Central memory CD8-positive, alpha-beta T cell (primary cell): ENCODE results near the gene PPP1R9B.
A peak's percentile ranks its signal among the peaks of the same experiment; 100 is the strongest.

Source experiments
- ATAC-seq: fragments of 150-1000 bp; cut with Tn5 transposase; replicated peaks from 2 replicates; pipeline ENCODE4 v1.10.0; 2022; ENCODE audit warnings: mild to moderate bottlenecking, moderate FRiP score, moderate number of reproducible peaks; ENCODE audit not compliant: poor library complexity, severe bottlenecking; ENCODE audit errors: extremely low read depth
- DNase-seq, 2 donors: peaks; one replicate each; pipeline ENCODE4 v3.0.0; 2021; ENCODE audit warnings: low spot score in 2 of 2
- H3K27ac Mint-ChIP-seq: one replicate; pipeline ENCODE4 v1.8.0; 2022; ENCODE audit warnings: low read depth, mild to moderate bottlenecking, moderate library complexity, mixed read lengths
- H3K27me3 Mint-ChIP-seq: one replicate; pipeline ENCODE4 v1.8.0; 2022; ENCODE audit warnings: mixed read lengths
- H3K36me3 Mint-ChIP-seq: one replicate; pipeline ENCODE4 v1.8.0; 2022; ENCODE audit warnings: mild to moderate bottlenecking, moderate library complexity, mixed read lengths; ENCODE audit not compliant: insufficient read depth
- H3K4me1 Mint-ChIP-seq: one replicate; pipeline ENCODE4 v1.8.0; 2022; ENCODE audit warnings: mixed read lengths
- H3K4me3 Mint-ChIP-seq: one replicate; pipeline ENCODE4 v1.8.0; 2022; ENCODE audit warnings: mild to moderate bottlenecking, moderate library complexity, mixed read lengths
- H3K9me3 Mint-ChIP-seq: one replicate; pipeline ENCODE4 v1.8.0; 2022; ENCODE audit warnings: mixed read lengths

The PPP1R9B gene

GRCh38 chr17:50146230-50146926 is 4.1 kb downstream of the PPP1R9B start:
- ATAC-seq (no peak), DNase-seq (no peak)
- Mint-ChIP-seq H3K27ac (peak overlapping the region; percentile 90), H3K9me3 (no peaks in the 10 kb centered on the region), H3K4me1 (peaks cover 68% of the 10 kb centered on the region), H3K4me3 (peak overlapping the region; percentile 89), H3K27me3 (no peaks in the 10 kb centered on the region), H3K36me3 (peaks cover 33% of the 10 kb centered on the region)

DNA sequence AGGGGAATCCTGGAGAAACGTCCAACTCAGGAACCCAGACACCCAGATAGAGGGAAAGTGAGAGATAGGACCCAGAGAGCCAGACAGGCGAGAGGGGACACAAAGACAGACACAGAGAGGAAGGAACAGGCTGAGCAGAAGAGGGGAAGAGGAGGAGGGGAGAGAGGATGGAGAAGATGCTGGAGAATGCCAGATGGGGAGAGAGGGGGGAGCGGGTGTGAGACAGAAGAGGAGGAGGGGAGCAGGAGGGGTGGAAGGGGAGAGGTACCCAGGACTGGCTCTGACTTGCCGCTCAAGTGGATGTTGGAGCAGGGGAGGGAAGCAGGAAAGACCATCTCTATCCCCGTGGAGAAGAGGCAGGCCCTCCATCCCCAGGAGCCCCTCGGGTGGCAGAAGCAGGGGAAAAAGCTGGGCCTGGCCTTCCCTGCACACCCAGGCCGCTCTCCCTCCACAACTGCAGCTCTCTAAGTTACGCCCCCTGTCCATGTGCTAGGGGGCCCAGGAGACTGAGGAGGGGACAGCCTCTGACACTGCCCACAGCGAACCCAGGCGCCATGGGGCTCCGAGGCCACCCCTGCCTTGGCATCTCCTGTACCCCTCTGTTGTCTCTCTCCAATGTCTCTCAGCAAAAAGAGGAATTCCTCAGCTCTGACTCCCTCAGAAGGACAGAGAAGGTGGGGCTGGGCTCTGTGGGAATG is 4.8 kb downstream of the PPP1R9B start:
- DNase-seq (no peak), ATAC-seq (no peak)
- no peak overlapping the region for H3K27ac Mint-ChIP-seq
- no peaks in the 10 kb centered on the region for H3K9me3 Mint-ChIP-seq
- peak overlapping the region; percentile 89 for H3K4me3 Mint-ChIP-seq
- H3K4me1 Mint-ChIP-seq = peaks cover 75% of the 10 kb centered on the region
- H3K27me3 Mint-ChIP-seq = no peaks in the 10 kb centered on the region
- H3K36me3 Mint-ChIP-seq = peaks cover 29% of the 10 kb centered on the region

DNA sequence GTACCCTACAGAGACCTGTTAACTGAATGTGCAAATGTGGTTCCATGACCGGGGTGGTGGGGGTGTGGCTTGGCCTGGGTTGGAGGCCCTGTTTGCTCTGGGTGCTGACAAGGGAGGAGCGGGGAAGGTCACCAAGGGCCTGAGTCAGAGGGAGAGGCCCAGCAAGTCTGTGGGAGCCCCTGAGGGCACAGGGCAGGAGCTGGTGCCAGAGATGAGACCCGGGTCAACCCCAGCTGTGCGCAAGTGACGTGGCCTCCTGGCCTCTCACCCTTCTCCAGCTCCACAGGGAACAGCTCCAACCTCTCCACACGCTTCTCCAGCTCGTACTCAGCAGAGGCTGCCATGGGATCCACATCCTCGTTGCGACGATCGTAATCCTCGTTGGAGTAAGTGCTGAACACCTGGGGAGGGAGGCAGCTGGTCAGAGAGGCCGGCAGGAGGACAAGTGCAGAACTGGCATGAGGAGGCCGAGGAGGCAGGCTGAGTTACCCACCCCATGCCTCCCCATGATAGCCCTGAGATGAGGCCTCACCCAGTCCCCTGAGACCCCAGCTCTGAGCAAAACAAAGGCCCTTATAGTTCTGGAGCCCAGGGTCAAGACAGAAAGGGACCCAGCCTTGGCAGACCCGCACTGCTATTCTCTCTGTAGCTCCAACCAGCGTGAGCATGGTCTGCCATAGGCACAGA is 5.5 kb downstream of the PPP1R9B start:
- H3K27ac Mint-ChIP-seq = no peak overlapping the region
- DNase-seq = no peak
- ATAC-seq = no peak
- H3K9me3 Mint-ChIP-seq = no peaks in the 10 kb centered on the region
- no peaks in the 10 kb centered on the region for H3K27me3 Mint-ChIP-seq
- peaks cover 33% of the 10 kb centered on the region for H3K36me3 Mint-ChIP-seq
- peak overlapping the region; percentile 89 for H3K4me3 Mint-ChIP-seq
- H3K4me1 Mint-ChIP-seq = peaks cover 82% of the 10 kb centered on the region

GRCh38 chr17:50144355-50144754 is 6.1 kb downstream of the PPP1R9B start:
- peaks cover 88% of the 10 kb centered on the region for H3K4me1 Mint-ChIP-seq
- H3K36me3 Mint-ChIP-seq = peaks cover 39% of the 10 kb centered on the region
- ATAC-seq (no peak), DNase-seq (no peak)
- H3K4me3 Mint-ChIP-seq = peak overlapping the region; percentile 89
- H3K27ac Mint-ChIP-seq = peak overlapping the region; percentile 7
- no peaks in the 10 kb centered on the region for H3K9me3 Mint-ChIP-seq
- no peaks in the 10 kb centered on the region for H3K27me3 Mint-ChIP-seq

DNA sequence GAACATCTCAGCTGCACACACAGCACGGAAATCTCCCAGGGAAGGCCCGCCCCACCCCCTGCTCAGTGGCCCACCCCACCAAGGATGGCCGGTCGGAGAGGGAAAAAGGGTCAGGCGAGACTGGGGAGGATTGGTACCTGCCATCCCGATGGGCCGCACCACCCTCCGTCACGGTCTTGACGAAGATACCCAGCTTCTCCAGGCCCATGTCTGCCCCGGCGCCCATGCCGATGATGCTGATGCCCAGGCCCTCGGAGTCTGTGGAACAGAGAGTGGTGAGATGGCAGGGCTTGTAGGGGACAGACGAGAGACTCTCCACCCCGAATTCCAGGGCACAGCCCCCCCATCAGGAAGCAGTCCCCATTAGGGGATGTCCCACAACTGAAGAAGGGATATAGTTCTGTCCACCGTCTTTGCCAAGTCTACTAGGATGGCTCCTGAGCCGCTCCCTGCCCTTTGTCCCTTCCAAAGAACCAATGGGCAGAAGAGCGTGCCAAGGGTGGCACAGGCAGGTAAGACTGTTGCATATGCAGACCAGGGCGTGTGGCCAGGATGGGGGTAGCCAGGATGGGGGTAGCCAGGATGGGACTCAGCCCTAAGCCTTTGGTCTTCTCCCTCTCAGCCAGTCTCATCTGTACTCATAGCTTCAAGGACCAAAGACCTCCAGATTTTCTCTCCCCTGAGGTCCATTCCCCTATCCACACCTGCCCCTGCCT is 6.9 kb downstream of the PPP1R9B start:
- Mint-ChIP-seq H3K36me3 (peaks cover 43% of the 10 kb centered on the region), H3K27ac (peak overlapping the region; percentile 81), H3K9me3 (no peaks in the 10 kb centered on the region), H3K27me3 (no peaks in the 10 kb centered on the region), H3K4me1 (peaks cover 87% of the 10 kb centered on the region), H3K4me3 (peak overlapping the region; percentile 58)
- ATAC-seq (no peak), DNase-seq (no peak)

GRCh38 chr17:50141745-50142110 is 8.7 kb downstream of the PPP1R9B start:
- ATAC-seq = peak; percentile 50
- Mint-ChIP-seq H3K9me3 (no peaks in the 10 kb centered on the region), H3K36me3 (peaks cover 42% of the 10 kb centered on the region), H3K4me1 (peaks cover 85% of the 10 kb centered on the region), H3K27ac (peak overlapping the region; percentile 81), H3K4me3 (peak overlapping the region; percentile 58), H3K27me3 (no peaks in the 10 kb centered on the region)
- no peak for DNase-seq

- no peaks in the 10 kb centered on the region for H3K27me3 Mint-ChIP-seq
- DNase-seq (no peak), ATAC-seq (no peak)
- peak overlapping the region; percentile 58 for H3K4me3 Mint-ChIP-seq
- no peaks in the 10 kb centered on the region for H3K9me3 Mint-ChIP-seq
- H3K36me3 Mint-ChIP-seq = peaks cover 44% of the 10 kb centered on the region
- peaks cover 84% of the 10 kb centered on the region for H3K4me1 Mint-ChIP-seq
- peak overlapping the region; percentile 81 for H3K27ac Mint-ChIP-seq
Measured at GRCh38 chr17:50141026-50141744, 9.3 kb downstream of the PPP1R9B start.

DNA sequence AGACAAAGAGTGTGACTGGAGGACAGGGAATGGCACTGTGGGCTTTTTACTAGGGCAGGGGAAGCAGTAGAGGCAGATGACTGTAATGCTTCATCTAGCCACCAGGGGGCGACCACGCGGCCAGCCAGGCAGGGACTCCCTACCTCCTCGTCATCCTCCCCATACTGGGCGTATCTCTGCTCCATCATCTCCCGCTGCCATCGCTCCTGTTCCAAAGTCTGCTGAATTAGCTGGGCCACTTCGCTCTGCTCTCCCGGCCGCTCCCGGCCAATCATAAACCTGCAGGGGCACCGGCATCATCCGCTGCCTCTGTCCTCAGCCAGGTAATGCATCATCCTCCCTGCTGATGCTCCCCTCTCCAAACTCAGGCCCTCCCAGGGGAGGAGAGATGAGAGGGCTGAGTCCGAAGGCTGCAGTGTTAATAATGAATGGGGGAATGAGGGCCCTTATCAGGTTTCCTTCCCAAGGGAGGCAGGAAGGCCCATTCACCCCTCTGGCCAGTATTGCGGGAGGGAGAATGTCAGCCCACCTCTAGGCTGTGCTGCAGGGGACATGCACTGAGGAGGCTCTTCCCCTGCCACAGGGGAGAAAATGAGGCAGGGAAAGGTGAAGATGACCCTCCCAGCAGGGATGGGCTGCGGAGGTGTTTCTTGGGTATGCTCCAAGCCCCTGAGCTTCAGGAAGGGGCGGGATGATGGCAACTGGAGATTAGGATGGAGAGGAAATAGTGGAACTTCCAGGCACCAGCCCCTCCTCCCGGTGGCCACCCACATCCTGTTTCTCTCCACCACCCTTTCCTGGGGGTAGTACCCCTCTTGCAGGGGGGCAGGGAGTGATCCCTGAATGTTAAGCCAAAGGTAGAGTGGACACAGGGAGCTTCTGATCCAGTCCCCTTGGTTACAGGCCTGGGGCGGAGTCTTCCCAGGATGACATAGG is 10.3 kb downstream of the PPP1R9B start:
- Mint-ChIP-seq H3K9me3 (no peaks in the 10 kb centered on the region), H3K27me3 (no peaks in the 10 kb centered on the region), H3K36me3 (peaks cover 44% of the 10 kb centered on the region), H3K4me3 (peak overlapping the region; percentile 58), H3K27ac (peak overlapping the region; percentile 19), H3K4me1 (peaks cover 74% of the 10 kb centered on the region)
- ATAC-seq (peak; percentile 79), DNase-seq (peak; percentile 71 to 73)

DNA sequence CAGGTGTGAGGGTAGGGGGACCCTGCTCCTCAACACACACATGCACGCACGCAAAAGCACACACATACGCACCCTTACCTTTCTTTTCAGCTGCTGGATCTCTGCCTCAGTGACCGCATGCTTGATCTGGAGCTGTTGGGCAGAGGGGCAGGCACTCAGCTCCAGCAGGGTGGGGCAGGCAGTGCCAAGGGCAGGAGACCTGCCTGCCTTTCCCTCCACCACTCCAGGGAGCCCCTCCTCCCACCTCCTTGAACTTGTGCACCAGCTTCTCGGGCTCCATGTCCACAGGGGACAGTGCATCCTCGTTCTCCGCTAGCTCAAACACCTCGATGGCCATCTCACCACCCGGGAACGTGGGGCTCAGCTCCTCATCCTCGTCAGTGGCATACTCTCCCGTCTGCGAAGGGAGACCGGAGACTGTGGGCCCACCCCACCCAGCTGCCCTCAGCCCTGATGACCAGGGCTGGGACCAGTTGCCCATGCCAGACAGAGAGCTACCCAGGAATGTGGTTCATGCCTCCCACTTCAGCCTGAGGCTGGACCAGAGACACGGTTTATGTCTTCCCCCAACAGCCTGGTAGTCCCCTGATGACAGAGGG is 11.2 kb downstream of the PPP1R9B start:
- no peak for DNase-seq
- Mint-ChIP-seq H3K36me3 (peaks cover 46% of the 10 kb centered on the region), H3K4me3 (no peak overlapping the region), H3K27ac (peak overlapping the region; percentile 19), H3K4me1 (peaks cover 67% of the 10 kb centered on the region), H3K9me3 (no peaks in the 10 kb centered on the region), H3K27me3 (no peaks in the 10 kb centered on the region)
- ATAC-seq = no peak

DNA sequence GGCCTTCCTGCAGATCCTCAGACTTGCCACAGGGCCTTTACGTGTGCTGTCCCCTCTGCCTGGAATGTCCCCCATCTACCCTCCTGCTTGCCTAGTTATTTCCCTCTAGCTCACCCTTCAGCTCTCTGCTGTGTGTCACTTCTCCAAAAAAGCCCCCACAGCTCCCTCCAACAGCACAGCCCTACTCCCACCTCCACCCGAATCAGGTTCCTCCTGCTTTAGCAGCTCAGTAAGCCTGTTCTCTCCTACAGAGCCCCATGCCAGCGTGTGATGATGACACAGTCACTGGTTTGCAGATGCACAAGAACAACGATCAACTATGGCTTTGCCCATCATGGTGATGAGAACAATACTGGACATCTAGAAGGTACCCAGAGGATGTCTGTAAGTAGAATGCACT is 13.4 kb downstream of the PPP1R9B start:
- H3K9me3 Mint-ChIP-seq = no peaks in the 10 kb centered on the region
- H3K36me3 Mint-ChIP-seq = peaks cover 44% of the 10 kb centered on the region
- peaks cover 50% of the 10 kb centered on the region for H3K4me1 Mint-ChIP-seq
- ATAC-seq (no peak), DNase-seq (no peak)
- H3K27me3 Mint-ChIP-seq = no peaks in the 10 kb centered on the region
- H3K4me3 Mint-ChIP-seq = no peak overlapping the region
- peak overlapping the region; percentile 42 for H3K27ac Mint-ChIP-seq

GRCh38 chr17:50136096-50136687 is 14.3 kb downstream of the PPP1R9B start:
- Mint-ChIP-seq H3K4me1 (peaks cover 49% of the 10 kb centered on the region), H3K27ac (no peak overlapping the region), H3K36me3 (peaks cover 39% of the 10 kb centered on the region), H3K27me3 (no peaks in the 10 kb centered on the region), H3K4me3 (no peak overlapping the region), H3K9me3 (no peaks in the 10 kb centered on the region)
- no peak for DNase-seq
- no peak for ATAC-seq
